DOHH2 (cell line): Measurements from ENCODE around the gene PDE4C.
A peak's percentile ranks its signal among the peaks of the same experiment; 100 is the strongest.

Experiments
- H3F3A ChIP-seq: fragments of 200-600 bp; sonication (generic), shearing (Covaris generic); 2 replicates; pipeline ENCODE4 v1.6.0; 2016; ENCODE audit warnings: antibody characterized with exemption, mild to moderate bottlenecking; ENCODE audit not compliant: control insufficient read depth, insufficient read depth
- H3K27ac ChIP-seq: fragments of 200-600 bp; sonication (generic); 2 replicates; pipeline ENCODE4 v1.5.1; 2014; ENCODE audit warnings: low read depth, mild to moderate bottlenecking, low read length, moderate library complexity
- H3K27me3 ChIP-seq: fragments of 200-600 bp; sonication (generic); 2 replicates; pipeline ENCODE4 v1.6.1; 2014; ENCODE audit warnings: mild to moderate bottlenecking, low read length, mixed read lengths; ENCODE audit not compliant: control insufficient read depth
- H3K36me3 ChIP-seq: fragments of 200-600 bp; sonication (generic); 2 replicates; pipeline ENCODE4 v1.6.1; 2014; ENCODE audit warnings: mild to moderate bottlenecking, low read length, moderate library complexity, mixed read lengths; ENCODE audit not compliant: control insufficient read depth
- H3K4me1 ChIP-seq: fragments of 200-600 bp; sonication (generic); 2 replicates; pipeline ENCODE4 v1.6.1; 2014; ENCODE audit warnings: mild to moderate bottlenecking, low read length, mixed read lengths; ENCODE audit not compliant: control insufficient read depth
- H3K4me2 ChIP-seq: fragments of 200-600 bp; sonication (generic); 2 replicates; pipeline ENCODE4 v1.6.0; 2014; ENCODE audit warnings: mild to moderate bottlenecking, low read length, moderate library complexity
- H3K4me3 ChIP-seq: fragments of 200-600 bp; sonication (generic); 2 replicates; pipeline ENCODE4 v1.5.1; 2014; ENCODE audit warnings: mild to moderate bottlenecking, low read length, mixed read lengths
- H3K79me2 ChIP-seq: fragments of 200-600 bp; sonication (generic); 2 replicates; pipeline ENCODE4 v1.6.1; 2014; ENCODE audit warnings: mild to moderate bottlenecking, low read length, mixed read lengths; ENCODE audit not compliant: control insufficient read depth
- H3K9me2 ChIP-seq: fragments of 200-600 bp; sonication (generic); replicated peaks from 2 replicates; pipeline ENCODE4 v1.6.1; 2014; ENCODE audit warnings: mild to moderate bottlenecking, low read length, mixed read lengths; ENCODE audit not compliant: control insufficient read depth
- H3K9me3 ChIP-seq: fragments of 200-600 bp; sonication (generic); 2 replicates; pipeline ENCODE4 v1.6.1; 2014; ENCODE audit warnings: antibody characterized with exemption, low read length, mixed read lengths; ENCODE audit not compliant: control insufficient read depth, insufficient read depth
- H4K20me1 ChIP-seq: fragments of 200-600 bp; sonication (generic); 2 replicates; pipeline ENCODE4 v1.6.0; 2014; ENCODE audit warnings: low read depth, mild to moderate bottlenecking, antibody characterized with exemption, low read length, moderate library complexity; ENCODE audit not compliant: control insufficient read depth, insufficient read depth
- EZH2phosphoT487 ChIP-seq: fragments of 200-600 bp; sonication (generic); IDR thresholded peaks from 2 replicates; pipeline ENCODE4 v1.6.1; 2017; ENCODE audit warnings: borderline replicate concordance, mild to moderate bottlenecking, antibody characterized with exemption, low read length, moderate library complexity, mixed read lengths
- TF ChIP-seq, protein P1 (sequence below): fragments of 200-600 bp; sonication (generic); IDR thresholded peaks from one replicate; pipeline ENCODE4 v1.5.1; 2014; ENCODE audit warnings: antibody characterized with exemption, mild to moderate bottlenecking, low read depth, low read length; ENCODE audit not compliant: poor library complexity, severe bottlenecking

PDE4C gene

DNA sequence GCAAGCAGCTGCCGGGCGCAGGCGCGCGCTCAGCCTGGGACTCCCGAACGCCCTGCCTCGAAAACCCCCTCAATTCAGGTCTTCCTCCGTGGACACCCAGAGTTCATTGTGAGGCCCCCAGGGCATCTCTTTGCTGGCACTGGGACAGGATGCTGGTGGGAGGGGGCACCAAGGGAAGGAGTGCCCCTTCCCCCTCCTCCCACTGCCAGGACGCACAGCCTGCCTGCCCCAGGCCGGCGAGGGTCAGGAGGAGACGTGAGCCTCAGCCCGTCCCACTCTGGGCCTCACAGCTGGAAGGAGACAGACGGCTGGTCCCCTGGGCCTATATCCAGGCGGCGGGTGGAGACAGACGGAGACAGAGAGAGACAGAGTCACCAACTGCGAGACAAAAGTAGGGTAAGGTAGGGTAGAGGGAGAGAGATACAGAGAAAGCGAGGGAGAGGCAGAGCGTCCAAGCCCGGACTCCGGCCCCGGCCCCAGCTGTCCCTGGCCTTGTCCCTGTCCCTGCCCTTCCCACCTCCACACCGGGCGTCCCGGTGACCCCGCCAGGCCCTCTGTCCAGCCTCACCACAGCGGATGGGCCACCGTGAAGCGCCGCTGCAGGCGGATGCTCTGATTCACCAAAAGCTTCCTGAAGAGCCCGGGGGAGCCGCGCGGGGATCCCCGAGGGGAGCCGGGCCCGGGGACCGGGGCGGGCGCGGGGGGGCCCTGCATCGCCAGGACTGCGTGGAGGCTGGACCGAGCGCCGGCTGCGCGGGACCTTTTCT is at the start of gene PDE4C:
Gene PDE4C, minus strand, starts transcription at position 737 of the 767 bp plus-strand sequence. Its CDS starts 23 bp downstream, at position 714.
- no peaks in the 10 kb centered on the region for H3K36me3 ChIP-seq
- no peak within 1 kb of the TSS for H3K27ac ChIP-seq
- no peaks in the 10 kb centered on the region for H3K79me2 ChIP-seq
- no peak within 1 kb of the TSS; the same call in 1 of the 2 replicates for H3K4me3 ChIP-seq
- H4K20me1 ChIP-seq = peaks cover 4% of the 10 kb centered on the region; the same call in 1 of the 2 replicates
- peaks cover 37% of the 10 kb centered on the region for H3K27me3 ChIP-seq
- TF ChIP-seq, protein P1, sequence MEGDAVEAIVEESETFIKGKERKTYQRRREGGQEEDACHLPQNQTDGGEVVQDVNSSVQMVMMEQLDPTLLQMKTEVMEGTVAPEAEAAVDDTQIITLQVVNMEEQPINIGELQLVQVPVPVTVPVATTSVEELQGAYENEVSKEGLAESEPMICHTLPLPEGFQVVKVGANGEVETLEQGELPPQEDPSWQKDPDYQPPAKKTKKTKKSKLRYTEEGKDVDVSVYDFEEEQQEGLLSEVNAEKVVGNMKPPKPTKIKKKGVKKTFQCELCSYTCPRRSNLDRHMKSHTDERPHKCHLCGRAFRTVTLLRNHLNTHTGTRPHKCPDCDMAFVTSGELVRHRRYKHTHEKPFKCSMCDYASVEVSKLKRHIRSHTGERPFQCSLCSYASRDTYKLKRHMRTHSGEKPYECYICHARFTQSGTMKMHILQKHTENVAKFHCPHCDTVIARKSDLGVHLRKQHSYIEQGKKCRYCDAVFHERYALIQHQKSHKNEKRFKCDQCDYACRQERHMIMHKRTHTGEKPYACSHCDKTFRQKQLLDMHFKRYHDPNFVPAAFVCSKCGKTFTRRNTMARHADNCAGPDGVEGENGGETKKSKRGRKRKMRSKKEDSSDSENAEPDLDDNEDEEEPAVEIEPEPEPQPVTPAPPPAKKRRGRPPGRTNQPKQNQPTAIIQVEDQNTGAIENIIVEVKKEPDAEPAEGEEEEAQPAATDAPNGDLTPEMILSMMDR = no peak
- TF ChIP-seq EZH2phosphoT487 = no peak
- H3F3A ChIP-seq = peaks cover 10% of the 10 kb centered on the region
- peaks cover 50% of the 10 kb centered on the region for H3K4me1 ChIP-seq
- H3K4me2 ChIP-seq = peak within 1 kb of the TSS; percentile 66; the same call in 1 of the 2 replicates
- no peaks in the 10 kb centered on the region for H3K9me3 ChIP-seq
- no peaks in the 10 kb centered on the region for H3K9me2 ChIP-seq

DNA sequence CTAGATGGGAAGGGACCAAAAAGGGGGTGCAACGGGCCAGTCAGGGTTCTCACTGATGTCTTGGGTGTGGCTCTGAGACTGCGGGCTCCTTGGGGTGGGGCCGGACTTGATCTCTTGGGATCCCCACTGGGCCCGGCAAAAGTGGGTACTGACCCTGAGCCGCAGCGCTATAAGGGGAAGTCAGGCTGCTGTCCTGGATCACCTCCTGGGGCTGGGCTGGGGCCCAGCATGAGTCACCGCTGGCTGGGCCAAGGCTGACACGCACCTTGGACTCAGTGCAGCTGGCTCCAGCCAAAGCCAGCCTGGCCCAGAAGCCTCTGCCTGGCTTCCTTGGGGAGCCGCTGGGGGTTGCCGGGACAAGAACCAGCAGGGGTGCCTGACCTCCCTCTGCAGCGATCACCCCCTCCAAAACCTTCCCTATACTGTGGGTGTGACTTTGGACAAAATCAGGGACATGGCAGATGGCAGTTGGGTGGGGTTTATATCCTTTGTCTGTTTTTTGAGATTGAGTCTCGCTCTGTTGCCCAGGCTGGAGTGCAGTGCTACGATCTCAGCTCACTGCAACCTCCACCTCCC is 48.6 kb upstream of the PDE4C start:
- no peak overlapping the region for H3K4me3 ChIP-seq
- no peaks in the 10 kb centered on the region for H3K9me3 ChIP-seq
- H4K20me1 ChIP-seq = peaks cover 22% of the 10 kb centered on the region
- peaks cover 16% of the 10 kb centered on the region for H3K4me1 ChIP-seq
- no peak overlapping the region for H3K4me2 ChIP-seq
- TF ChIP-seq, protein P1 = no peak
- no peak for TF ChIP-seq EZH2phosphoT487
- peaks cover 6% of the 10 kb centered on the region for H3F3A ChIP-seq
- no peaks in the 10 kb centered on the region for H3K9me2 ChIP-seq
- H3K27ac ChIP-seq = no peak overlapping the region
- H3K36me3 ChIP-seq = peaks cover 37% of the 10 kb centered on the region
- H3K27me3 ChIP-seq = no peaks in the 10 kb centered on the region
- peaks cover 50% of the 10 kb centered on the region for H3K79me2 ChIP-seq

DNA sequence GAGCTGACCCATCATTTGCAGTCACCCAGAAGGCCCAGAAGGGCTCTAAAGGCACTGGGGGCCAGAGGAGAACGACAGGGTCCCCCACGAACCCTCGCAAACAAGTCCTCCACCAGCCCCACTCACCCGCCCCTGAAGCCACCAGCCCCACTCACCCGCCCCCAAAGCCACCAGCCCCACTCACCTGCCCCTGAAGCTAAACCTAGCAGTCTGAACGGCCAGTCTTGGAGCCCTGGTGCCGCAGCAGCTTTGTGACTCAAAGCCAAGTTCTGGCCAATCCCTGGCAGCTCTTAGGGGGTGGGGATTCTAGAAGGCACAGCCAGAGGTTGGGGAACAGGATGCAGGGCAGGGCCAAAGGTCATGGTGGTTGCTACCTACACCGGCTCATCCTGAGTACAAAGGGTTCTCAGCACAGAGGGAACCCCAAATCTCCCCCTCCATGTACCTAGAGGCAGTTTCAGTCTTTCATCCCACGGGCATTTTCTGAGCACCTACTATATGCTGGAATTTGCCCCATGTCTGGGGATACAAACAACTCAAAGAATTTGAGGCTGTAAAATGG is 48.1 kb upstream of the PDE4C start, which contains the start of gene IQCN:
Gene IQCN, minus strand, starts transcription at position 234 of the 562 bp plus-strand sequence. CDS start 4,974 bp downstream, outside the sequence.
- peaks cover 15% of the 10 kb centered on the region for H3K4me1 ChIP-seq
- no peak within 1 kb of the TSS for H3K27ac ChIP-seq
- H3K4me2 ChIP-seq = no peak within 1 kb of the TSS

More for the DNA sequence above, 48.1 kb upstream of the PDE4C start, which contains the start of gene IQCN:
- no peak within 1 kb of the TSS for H3K4me3 ChIP-seq
- peaks cover 45% of the 10 kb centered on the region for H3K79me2 ChIP-seq
- peaks cover 22% of the 10 kb centered on the region for H4K20me1 ChIP-seq
- no peaks in the 10 kb centered on the region for H3K9me3 ChIP-seq
- no peaks in the 10 kb centered on the region for H3K9me2 ChIP-seq
- no peaks in the 10 kb centered on the region for H3K27me3 ChIP-seq
- no peak for TF ChIP-seq EZH2phosphoT487
- H3F3A ChIP-seq = peaks cover 7% of the 10 kb centered on the region
- peaks cover 33% of the 10 kb centered on the region for H3K36me3 ChIP-seq
